Lung (tissue), 12 donors: ENCODE results near the gene PHKG1. TPM values are rescaled to one million over a fixed set of nuclear protein-coding genes. Genes with fewer than 3 reads are reported as not detected.
"Not testable (repeated sequence)": the region's sequence is repeated elsewhere in the genome, so short reads cannot be mapped to it uniquely, and the experiment has no call there.

Experiments used
- ATAC-seq: fragments of 200-7000 bp; cut with Tn5 transposase; one replicate; pipeline ENCODE4 v1.9.1; 2020; ENCODE audit warnings: moderate number of reproducible peaks; ENCODE audit not compliant: insufficient read depth, low FRiP score
- DNase-seq, 3 donors: peaks; one replicate each; pipeline ENCODE4 v3.0.0-alpha.2; 2013 to 2017
- H3K27ac ChIP-seq, 2 donors: one replicate each; pipeline ENCODE4 v1.5.1; 2013; ENCODE audit warnings: mild to moderate bottlenecking in 2 of 2, moderate library complexity in 2 of 2, control low read depth in 1 of 2, inconsistent platforms in 1 of 2, low read depth in 1 of 2, low read length in 1 of 2
- H3K27me3 ChIP-seq, 3 donors: one replicate each; pipeline ENCODE4 v1.5.1; 2013; ENCODE audit warnings: low read length in 2 of 3; ENCODE audit not compliant: control insufficient read depth in 3 of 3, insufficient read depth in 3 of 3
- H3K36me3 ChIP-seq, 4 donors: one replicate each; pipeline ENCODE4 v1.5.1; 2013; ENCODE audit warnings: low read length in 4 of 4, mild to moderate bottlenecking in 1 of 4, moderate library complexity in 1 of 4; ENCODE audit not compliant: control insufficient read depth in 4 of 4, insufficient read depth in 4 of 4
- H3K4me1 ChIP-seq, 5 donors: one replicate each; pipeline ENCODE4 v1.5.1; 2013; ENCODE audit warnings: low read length in 5 of 5, mild to moderate bottlenecking in 2 of 5, moderate library complexity in 1 of 5; ENCODE audit not compliant: control insufficient read depth in 5 of 5, insufficient read depth in 5 of 5
- H3K4me3 ChIP-seq: one replicate; pipeline ENCODE4 v1.5.1; 2013; ENCODE audit warnings: mild to moderate bottlenecking, control low read depth, moderate library complexity
- H3K9ac ChIP-seq, 2 donors: one replicate each; pipeline ENCODE4 v1.5.1; 2013; ENCODE audit warnings: low read length in 2 of 2, control low read depth in 1 of 2; ENCODE audit not compliant: insufficient read depth in 1 of 2
- H3K9me3 ChIP-seq, 4 donors: one replicate each; pipeline ENCODE4 v1.5.1; 2013; ENCODE audit warnings: low read length in 3 of 4, mild to moderate bottlenecking in 1 of 4, moderate library complexity in 1 of 4; ENCODE audit not compliant: control insufficient read depth in 4 of 4, insufficient read depth in 3 of 4
- CTCF ChIP-seq: IDR thresholded peaks from 2 replicates; pipeline ENCODE4 v1.5.1; 2012; ENCODE audit warnings: mild to moderate bottlenecking; ENCODE audit errors: control extremely low read depth, extremely low read depth
- WGBS, 2 donors: extraction: QIAGEN DNeasy Blood & Tissue Kit; methylation state at CpG; one replicate each; pipeline ENCODE4 v1.1.7; 2013; 5-methylcytosine and 5-hydroxymethylcytosine counted together
- polyA plus RNA-seq, 2 donors: library from polyadenylated mRNA; stranded (reverse); fragments of 200-250 nt; gene quantifications; one replicate each; pipeline ENCODE4 v1.2.1, GENCODE V29; 2013
- total RNA-seq, 2 donors: library from RNA; depleted of rRNA in 1 of 2; stranded (reverse); fragments of >200 nt in 1 of 2; gene quantifications; one replicate each; pipeline ENCODE4 v1.2.1, GENCODE V29; 2014 to 2021
- donor health status: control.
- donor health status: control.
- donor health status: Bipolar disorder and iron deficiency.
- donor health status: healthy.
- donor health status: DM: yes; HTN: yes; CAD: no.

PHKG1 gene
- total and polyA plus RNA-seq, 4 donors: 0.71 to 1.8 (median 1.3) TPM

GRCh38 chr7:56124981-56125380 lies 32.2 kb upstream of the PHKG1 start:
- no peaks in the 10 kb centered on the region for H3K36me3 ChIP-seq
- peaks cover 0 to 3% (median 0%) of the 10 kb centered on the region in 4 donors for H3K9me3 ChIP-seq
- no peaks in the 10 kb centered on the region for H3K27me3 ChIP-seq
- DNase-seq: peak in 1 of 3 donors; percentile 4
- 67 to 77% methylated on average over 6 of the region's 6 CpGs for WGBS, 2 donors
- TF ChIP-seq CTCF: no peak
- H3K9ac ChIP-seq: no peak overlapping the region
- no peak overlapping the region for H3K27ac ChIP-seq
- no peak for ATAC-seq
- H3K4me1 ChIP-seq: peaks cover 0 to 11% (median 0%) of the 10 kb centered on the region in 5 donors
- no peak overlapping the region for H3K4me3 ChIP-seq

GRCh38 chr7:56121440-56121839 lies 28.7 kb upstream of the PHKG1 start:
- no peak overlapping the region for H3K4me3 ChIP-seq
- TF ChIP-seq CTCF: no peak
- no peak overlapping the region for H3K27ac ChIP-seq

GRCh38 chr7:56115852-56116538 lies 23.2 kb upstream of the PHKG1 start, which contains the start of gene NUPR2:
Gene NUPR2, minus strand, starts transcription at chr7:56116417. Its CDS starts 103 bp downstream, at chr7:56116314.
- DNase-seq: peak in 2 of 3 donors; percentile 17 to 30
- no peak for TF ChIP-seq CTCF
- Histone ChIP-seq H3K27me3 (peaks cover 0 to 6% (median 3%) of the 10 kb centered on the region in 3 donors), H3K36me3 (no peaks in the 10 kb centered on the region), H3K9me3 (no peaks in the 10 kb centered on the region), H3K9ac (no peak within 1 kb of the TSS), H3K27ac (no peak within 1 kb of the TSS), H3K4me1 (no peaks in the 10 kb centered on the region), H3K4me3 (no peak within 1 kb of the TSS)
- WGBS, 2 donors: 9% methylated on average over 55 to 65 of the region's 65 CpGs
- ATAC-seq: peak; percentile 41

More at GRCh38 chr7:56121440-56121839, 28.7 kb upstream of the PHKG1 start:
- peaks cover 0 to 2% (median 0%) of the 10 kb centered on the region in 3 donors for H3K27me3 ChIP-seq
- ATAC-seq (no peak), DNase-seq (no peak)
- H3K4me1 ChIP-seq: peaks cover 0 to 10% (median 0%) of the 10 kb centered on the region in 5 donors
- H3K9ac ChIP-seq: no peak overlapping the region
- peaks cover 0 to 3% (median 0%) of the 10 kb centered on the region in 4 donors for H3K9me3 ChIP-seq
- 86 to 88% methylated on average over 6 of the region's 6 CpGs for WGBS, 2 donors
- no peaks in the 10 kb centered on the region for H3K36me3 ChIP-seq

GRCh38 chr7:56112244-56112643 lies 19.5 kb upstream of the PHKG1 start:
- H3K9ac ChIP-seq, DNase-seq, H3K27ac ChIP-seq, H3K4me1 ChIP-seq, H3K36me3 ChIP-seq, ATAC-seq, H3K27me3 ChIP-seq, H3K9me3 ChIP-seq, H3K4me3 ChIP-seq: not testable (repeated sequence)
- WGBS, 2 donors: 95 to 96% methylated on average over 3 of the region's 3 CpGs
